Activated CD8-positive, alpha-beta memory T cell treated with anti-CD3 and anti-CD28 coated beads for 48 hours (primary cell): Measurements from ENCODE around the gene DDRGK1.
A peak's percentile ranks its signal among the peaks of the same experiment; 100 is the strongest.

Source experiments
- DNase-seq, 3 experiments: peaks; one replicate each; pipeline ENCODE4 v3.0.0-alpha.2; 2020; ENCODE audit warnings: low read depth in 2 of 3, low spot score in 2 of 3

Gene DDRGK1

DNA sequence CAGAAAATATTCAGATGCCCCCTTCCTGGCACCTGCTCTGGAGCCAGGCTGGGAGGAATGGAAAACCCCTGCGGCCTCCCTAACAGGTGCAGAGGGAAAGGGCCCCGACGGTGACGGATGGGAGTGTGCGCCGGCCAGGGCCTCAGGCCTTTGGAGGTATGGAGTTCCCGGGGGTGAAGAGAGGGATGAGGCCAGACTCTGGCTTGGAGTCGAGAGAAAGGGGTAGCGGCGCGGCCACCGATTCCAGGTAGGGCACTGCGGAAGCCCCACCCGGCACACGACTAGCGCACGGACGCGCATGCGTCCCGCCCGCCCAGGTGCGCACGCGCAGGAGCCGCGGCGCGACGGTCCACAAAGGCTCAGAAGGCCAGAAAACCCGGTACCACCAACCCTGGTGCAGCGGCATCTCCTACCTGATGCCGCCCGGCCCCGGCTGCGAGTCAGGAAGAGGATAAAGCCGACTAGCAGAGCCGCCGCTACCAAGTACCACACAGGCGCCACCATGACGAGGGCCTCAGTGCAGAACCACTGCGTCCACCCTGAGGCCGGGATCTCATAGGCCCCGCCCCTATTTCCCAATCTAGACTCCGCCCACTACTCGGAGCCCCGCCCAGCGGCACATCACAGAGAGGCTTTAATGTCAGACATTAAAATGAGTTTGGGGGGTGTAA, at the start of gene DDRGK1:
DDRGK1 (minus strand) TSS at position 559 of the 671 bp plus-strand sequence; CDS start at position 504, 55 bp downstream.
- DNase-seq, result peak; percentile 79 to 93 (median 88)

- no peak for DNase-seq
Observed at GRCh38 chr20:3251806-3252205, 47.3 kb upstream of the DDRGK1 start.

GRCh38 chr20:3250091-3250504, 45.6 kb upstream of the DDRGK1 start:
- no peak for DNase-seq

DNA sequence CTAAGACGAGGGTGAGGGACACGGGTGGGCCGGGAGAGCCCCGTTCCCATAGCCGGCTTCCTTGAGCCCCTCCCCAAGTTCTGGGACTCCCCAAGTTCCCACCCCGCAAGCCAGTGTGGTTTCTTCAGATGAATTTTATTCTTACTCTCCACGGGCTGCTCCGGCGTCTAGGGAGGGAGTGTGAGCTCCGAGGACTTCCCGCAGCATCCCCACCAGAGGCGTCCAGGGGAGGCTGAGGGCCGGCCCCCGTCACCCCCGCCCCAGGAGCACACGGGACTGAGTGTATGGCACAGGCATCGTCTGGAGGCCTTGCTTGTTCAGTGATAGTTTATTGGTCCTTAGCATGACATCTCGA, 44.5 kb upstream of the DDRGK1 start:
- no peak for DNase-seq

DNA sequence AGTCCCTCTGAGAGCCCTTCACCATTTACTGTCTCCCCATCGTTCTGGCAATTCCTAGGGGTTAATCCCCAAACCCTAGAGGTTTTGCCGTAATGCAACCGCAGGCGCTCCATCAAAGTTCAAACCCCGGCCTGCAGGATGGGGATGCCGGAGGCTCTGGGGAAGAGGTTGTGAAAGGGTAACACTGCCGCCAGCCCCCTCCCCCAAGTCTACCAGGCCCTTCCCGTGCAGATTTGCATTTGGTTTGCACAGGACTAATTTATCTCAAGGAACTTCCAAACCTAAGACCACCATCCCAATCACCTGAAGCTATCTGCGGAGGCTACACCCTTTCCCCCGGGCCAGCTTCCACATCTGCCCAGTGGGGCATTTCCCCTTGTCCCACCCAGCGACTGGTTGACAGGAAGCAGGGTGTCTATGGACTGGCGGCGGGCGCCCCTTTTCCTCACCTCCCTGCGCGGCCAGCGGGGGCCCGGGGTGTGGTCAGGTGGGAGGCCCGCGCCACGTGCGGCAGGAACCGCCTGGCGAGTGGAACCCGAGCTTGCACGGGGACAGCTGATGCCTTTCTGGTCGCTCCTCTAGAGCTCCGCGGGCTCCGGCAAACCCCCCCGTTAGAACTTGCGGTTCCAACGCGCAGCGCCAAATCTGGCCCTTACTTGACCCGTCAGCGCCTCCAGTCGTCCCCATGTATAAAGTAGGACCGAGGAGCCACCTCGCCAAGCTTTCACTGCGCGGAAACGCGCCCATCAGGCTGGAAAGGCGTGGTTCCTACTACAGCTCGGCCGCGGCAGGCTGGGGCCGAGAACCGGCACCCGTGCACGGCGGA, 43.9 kb upstream of the DDRGK1 start:
- DNase-seq, result no peak

GRCh38 chr20:3247638-3248037, 43.2 kb upstream of the DDRGK1 start:
- no peak for DNase-seq

DNA sequence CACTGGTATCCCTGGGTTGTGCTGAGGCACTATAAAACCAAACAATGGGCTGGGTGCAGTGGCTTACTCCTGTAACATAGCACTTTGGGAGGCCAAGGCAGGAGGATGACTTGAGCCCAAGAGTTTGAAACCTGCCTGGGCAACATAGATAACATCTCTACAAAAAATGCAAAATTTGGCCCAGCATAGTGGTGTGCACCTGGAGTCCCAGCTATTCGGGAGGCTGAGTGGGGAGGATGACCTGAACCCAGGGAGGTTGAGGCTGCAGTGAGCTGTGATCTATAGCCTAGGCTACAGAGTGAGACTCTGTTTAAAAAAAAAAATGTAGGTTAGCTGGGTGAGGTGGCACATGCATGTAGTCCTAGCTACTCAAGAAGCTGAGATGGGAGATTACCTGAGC, 42.2 kb upstream of the DDRGK1 start:
- no peak for DNase-seq

DNA sequence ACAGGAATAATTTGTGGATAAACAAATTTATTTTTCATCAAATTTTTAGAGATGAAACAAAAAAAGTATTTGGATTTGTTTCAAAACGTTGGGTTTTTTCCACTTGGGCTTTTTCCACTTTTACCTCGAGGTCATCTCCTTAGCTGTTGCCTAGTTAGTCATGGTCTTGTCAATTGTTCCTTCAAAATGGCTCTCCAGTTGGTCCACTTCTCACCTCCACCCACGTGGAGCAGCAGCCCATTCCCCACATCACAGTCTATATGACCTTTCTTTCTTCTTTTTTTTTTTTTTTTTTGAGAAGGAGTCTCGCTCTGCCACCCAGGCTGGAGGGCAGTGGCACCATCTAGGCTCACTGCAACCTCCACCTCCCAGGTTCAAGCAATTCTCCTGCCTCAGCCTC, 41.2 kb upstream of the DDRGK1 start:
- no peak for DNase-seq

DNA sequence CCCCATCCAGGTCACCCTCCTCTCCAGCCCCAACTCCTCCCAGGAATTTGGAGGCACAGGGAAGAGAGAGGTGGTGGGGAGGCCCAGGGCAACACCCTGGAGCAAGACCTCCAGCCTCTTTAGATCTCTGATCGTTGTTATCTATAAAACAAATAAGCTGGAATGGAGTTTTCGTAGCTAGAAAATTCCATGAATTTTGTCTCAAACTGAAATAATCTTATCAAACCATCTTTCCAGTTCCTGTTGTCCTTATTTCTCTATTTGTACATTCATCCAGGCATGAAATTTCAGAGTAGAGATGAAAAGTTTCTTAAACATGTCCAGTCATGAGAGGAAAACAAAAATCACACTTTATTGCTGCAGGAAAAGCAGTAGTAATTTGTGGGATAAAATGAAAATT, 40.7 kb upstream of the DDRGK1 start:
- DNase-seq, result no peak

GRCh38 chr20:3244613-3245012, 40.1 kb upstream of the DDRGK1 start:
- no peak for DNase-seq

DNA sequence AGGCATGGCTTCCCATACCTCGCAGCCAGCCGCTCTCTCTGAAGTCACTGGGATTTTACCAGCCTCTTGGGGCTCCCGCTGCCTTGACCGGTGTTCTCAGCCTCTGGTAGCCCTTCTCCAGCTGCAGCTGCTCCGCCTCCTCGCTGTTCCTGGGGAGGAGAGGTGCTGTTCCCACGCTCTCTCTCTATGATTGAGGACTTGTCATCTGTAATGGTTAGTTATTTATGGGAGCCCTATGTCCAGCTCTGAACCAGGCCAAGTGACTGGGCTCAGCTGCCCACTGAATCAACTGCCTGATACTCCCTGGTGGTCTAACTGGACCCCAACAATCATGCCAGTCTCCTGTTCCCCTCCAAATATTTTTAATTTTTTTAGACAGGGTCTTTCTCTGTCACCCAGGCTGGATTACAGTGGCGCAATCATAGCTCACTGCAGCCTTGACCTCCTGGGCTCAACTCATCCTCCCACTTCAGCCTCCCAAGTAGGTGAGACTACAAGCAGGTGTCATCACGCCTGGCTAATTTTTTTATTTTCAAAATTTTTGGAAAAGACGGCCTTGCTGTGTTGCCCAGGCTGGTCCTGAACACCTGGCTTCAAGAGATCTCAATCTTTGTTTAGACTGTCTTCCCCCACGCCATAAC, 39.4 kb upstream of the DDRGK1 start:
- no peak for DNase-seq

DNA sequence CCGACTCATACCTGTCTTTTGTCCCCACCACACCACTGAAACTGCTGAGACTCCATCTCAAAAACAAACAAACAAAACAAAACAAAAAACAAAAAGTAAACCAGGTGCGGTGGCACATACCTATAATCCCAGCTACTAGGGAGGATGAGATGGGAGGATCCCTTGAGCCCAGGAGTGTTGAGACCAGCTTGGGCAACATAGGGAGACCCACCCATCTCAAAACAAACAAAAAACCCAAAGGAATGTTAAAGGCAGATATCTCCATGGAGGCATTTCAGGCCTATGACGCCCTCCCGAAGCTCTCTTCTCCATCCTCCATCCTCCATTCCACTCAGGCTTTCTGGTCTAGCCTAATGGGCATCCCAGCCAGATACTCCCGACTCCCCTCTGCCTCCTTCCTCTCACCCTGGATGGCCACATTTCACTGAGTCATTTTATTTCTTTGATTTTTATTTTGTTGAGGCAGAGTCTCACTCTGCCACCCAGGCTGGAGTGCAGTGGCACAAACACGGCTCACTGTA, 37.8 kb upstream of the DDRGK1 start:
- DNase-seq, result no peak

DNA sequence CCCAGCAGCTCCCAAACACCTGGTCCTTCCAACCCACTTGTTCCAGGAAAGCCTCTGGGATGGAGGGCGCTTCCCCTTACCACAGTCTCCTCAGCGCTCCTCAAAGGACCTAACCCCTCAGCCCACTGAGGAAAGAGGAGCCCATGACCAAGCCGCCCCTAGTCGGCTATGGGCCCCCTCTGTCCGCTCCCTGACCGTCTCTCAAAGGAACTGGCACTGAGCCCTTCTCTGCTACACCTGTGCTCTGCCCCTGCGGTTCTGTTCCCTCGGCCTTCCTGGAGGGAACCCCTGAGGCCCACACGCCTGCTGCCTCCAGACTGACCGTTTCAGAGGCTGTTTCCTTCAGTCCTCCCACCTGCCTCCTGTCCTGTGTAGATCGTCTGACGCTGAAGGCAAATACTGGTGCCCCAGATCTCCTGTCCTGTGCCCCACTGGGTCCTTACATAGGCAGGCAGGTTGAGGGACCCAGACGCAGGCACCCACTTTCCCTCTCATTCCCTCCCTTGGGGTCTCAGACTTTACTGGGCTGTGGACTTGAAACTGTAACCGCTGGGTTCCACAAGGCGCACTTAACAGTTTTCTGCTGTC, 36.4 kb upstream of the DDRGK1 start:
- no peak for DNase-seq

GRCh38 chr20:3239867-3240775, 35.6 kb upstream of the DDRGK1 start:
- no peak for DNase-seq

- DNase-seq, result no peak
Observed at GRCh38 chr20:3239026-3239866, 34.8 kb upstream of the DDRGK1 start, which contains the start of gene SLC4A11. Gene SLC4A11 (minus strand): TSS chr20:3239190. CDS start chr20:3239137, 53 bp downstream.

GRCh38 chr20:3238616-3239025, 34.1 kb upstream of the DDRGK1 start:
- DNase-seq, result peak in 1 of 3 experiments; percentile 33

DNA sequence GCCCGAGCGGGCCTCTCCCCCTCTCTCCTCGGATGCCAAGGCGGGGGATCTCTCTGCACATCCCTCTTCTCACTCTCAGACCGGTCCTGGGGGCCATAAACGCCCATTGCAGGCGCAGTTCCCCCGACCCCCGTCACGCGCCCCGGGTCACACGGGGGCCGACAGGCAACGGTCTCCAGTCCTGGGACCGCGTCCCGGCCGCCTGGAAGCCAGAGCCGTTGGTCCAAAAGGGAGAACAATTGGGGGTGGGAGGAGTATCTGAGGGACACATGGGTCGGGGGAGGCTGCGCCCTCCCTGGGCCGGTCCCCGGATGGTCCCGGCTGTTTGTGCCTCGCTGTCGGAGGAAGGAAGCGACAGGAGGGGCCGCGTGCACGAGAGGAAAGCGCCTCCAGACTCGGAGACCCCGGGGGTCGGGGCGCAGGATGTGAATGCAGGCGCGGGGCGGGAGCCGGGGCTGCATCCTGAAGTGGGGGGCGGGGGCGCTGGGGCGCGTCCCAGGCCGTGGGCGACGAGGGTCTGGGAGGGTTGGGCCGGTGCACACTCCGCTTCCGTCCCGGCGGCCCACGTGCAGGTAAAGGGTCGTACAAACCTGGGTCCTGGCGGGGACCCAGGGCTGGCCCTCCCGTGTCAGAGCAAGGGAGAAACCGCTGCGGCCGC, 33.6 kb upstream of the DDRGK1 start:
- no peak for DNase-seq

DNA sequence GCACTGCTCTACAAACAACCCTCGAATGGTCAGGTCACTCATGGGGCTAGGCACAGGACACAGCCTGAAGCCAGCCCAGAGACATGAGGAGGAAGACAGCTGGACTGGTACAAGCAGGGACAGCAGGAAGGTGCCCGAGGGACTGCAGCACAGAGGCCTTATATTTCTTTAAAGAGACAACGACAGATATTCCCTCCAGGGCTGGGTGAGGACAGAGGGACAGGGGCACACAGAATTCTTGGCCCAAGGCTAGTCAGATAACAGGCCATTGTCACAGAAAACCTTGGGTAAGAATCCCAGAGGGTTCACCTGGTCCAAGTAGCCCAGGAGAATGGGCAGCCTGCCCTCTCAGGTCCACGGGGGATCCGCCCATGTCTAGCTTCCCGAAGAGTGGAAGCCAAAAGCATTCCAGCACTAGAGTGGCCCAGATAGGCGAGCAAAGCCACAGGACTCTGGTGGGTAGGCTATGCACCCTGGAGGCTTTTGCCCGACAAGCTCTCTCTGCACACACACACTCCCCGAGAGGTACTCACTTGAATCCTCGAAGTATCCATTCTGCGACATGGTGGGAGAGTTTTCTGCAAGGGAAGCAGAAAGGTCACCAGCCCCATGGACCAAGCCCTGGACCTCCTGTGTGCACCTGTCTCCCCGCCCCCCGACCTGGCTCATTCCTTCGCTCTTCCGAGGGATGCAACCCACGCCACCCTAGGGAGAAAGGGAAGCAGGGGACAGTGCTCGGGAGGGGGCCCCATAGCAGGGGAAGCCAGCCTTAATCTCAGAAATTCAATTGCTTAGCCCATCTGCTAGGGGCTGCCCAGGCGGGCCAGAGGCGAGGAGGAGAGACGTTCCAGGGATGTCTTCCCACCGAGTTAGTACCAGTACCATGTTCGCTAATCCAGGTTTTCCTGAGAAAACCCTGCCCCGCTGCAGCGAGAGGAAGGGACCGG, 32.8 kb upstream of the DDRGK1 start:
- no peak for DNase-seq
